H1 (cell line): ENCODE results near the gene SLC66A1. TPM values are rescaled to one million over a fixed set of nuclear protein-coding genes. Genes with fewer than 3 reads are reported as not detected.

Experiments used
- CTCF ChIA-PET: fragments of 300-600 bp; sonication (Branson Sonifier 250); formaldehyde crosslinking; loops from one replicate; lab custom pipeline; 2021; ENCODE audit not compliant: partially characterized antibody; lab: Charles Lee
- POLR2A ChIA-PET: fragments of 300-600 bp; sonication (Branson Sonifier 250); formaldehyde crosslinking; loops from one replicate; lab custom pipeline; 2021; ENCODE audit warnings: inconsistent platforms; ENCODE audit not compliant: partially characterized antibody; lab: Charles Lee
- DNase-seq, 2 experiments: peaks; one replicate each; pipeline versions ENCODE4 v3.0.0 to v3.0.0-alpha.2; 2010 to 2022; ENCODE audit warnings: low spot score in 2 of 2, low read depth in 1 of 2, mixed read lengths in 1 of 2
- FAIRE-seq: peaks from 2 replicates; lab custom pipeline; 2011; peaks lifted over from hg19 to GRCh38; lab: Jason Lieb, UNC
- H2AFZ ChIP-seq: 2 replicates; pipeline ENCODE4 v1.8.1; 2012; ENCODE audit warnings: low read length, inconsistent platforms
- H2AK5ac ChIP-seq: 2 replicates; pipeline ENCODE4 v1.6.1; 2013; ENCODE audit warnings: low read depth, low read length
- H2BK120ac ChIP-seq: replicated peaks from 2 replicates; pipeline ENCODE3; 2013; ENCODE audit warnings: low read depth, low read length, inconsistent platforms
- H2BK12ac ChIP-seq: 2 replicates; pipeline ENCODE4 v1.6.1; 2013; ENCODE audit warnings: low read depth, low read length
- H2BK15ac ChIP-seq: 2 replicates; pipeline ENCODE4 v1.6.1; 2013; ENCODE audit warnings: low read length
- H2BK20ac ChIP-seq: 2 replicates; pipeline ENCODE4 v1.6.1; 2013; ENCODE audit warnings: low read length
- H2BK5ac ChIP-seq: 2 replicates; pipeline ENCODE4 v1.6.1; 2013; ENCODE audit warnings: low read depth, low read length
- H3K14ac ChIP-seq: 2 replicates; pipeline ENCODE4 v1.6.1; 2013; ENCODE audit warnings: inconsistent platforms; ENCODE audit not compliant: insufficient read length
- H3K18ac ChIP-seq: 2 replicates; pipeline ENCODE4 v1.6.1; 2013; ENCODE audit warnings: low read length; ENCODE audit errors: extremely low read depth
- H3K23ac ChIP-seq: 2 replicates; pipeline ENCODE4 v1.6.1; 2013; ENCODE audit warnings: inconsistent platforms; ENCODE audit not compliant: insufficient read length
- H3K23me2 ChIP-seq: 2 replicates; pipeline ENCODE4 v1.6.1; 2013; ENCODE audit warnings: low read depth, low read length
- H3K27ac ChIP-seq: 2 replicates; pipeline ENCODE4 v1.6.1; 2011; ENCODE audit warnings: low read depth, low read length, inconsistent platforms
- H3K27me3 ChIP-seq, 4 experiments: replicated peaks in 1 of 4; 1 replicate in 1 of 4; 2 replicates in 3 of 4; pipeline versions ENCODE4 v1.6.1 to v1.8.1; 2011 to 2013; ENCODE audit warnings: low read length in 3 of 4, mild to moderate bottlenecking in 3 of 4, inconsistent platforms in 2 of 4, mixed read lengths in 2 of 4, moderate library complexity in 1 of 4; ENCODE audit not compliant: control insufficient read depth in 3 of 4, insufficient read depth in 3 of 4; ENCODE audit errors: extremely low read depth in 1 of 4
- H3K36me3 ChIP-seq, 4 experiments: 2 replicates each; pipeline versions ENCODE4 v1.6.1 to v1.8.1; 2011 to 2013; ENCODE audit warnings: mild to moderate bottlenecking in 4 of 4, low read length in 3 of 4, moderate library complexity in 2 of 4, control low read depth in 1 of 4, inconsistent platforms in 1 of 4; ENCODE audit not compliant: insufficient read depth in 4 of 4, control insufficient read depth in 2 of 4
- H3K4ac ChIP-seq: replicated peaks from 2 replicates; pipeline ENCODE3; 2013; ENCODE audit warnings: low read length, low read depth, mixed read lengths, inconsistent platforms; ENCODE audit not compliant: insufficient read length
- H3K4me1 ChIP-seq, 4 experiments: replicated peaks in 1 of 4; 1 replicate in 1 of 4; 2 replicates in 3 of 4; pipeline versions ENCODE4 v1.6.1 to v1.8.1; 2011 to 2013; ENCODE audit warnings: low read length in 3 of 4, inconsistent platforms in 2 of 4, mixed read lengths in 1 of 4; ENCODE audit not compliant: insufficient read depth in 4 of 4, control insufficient read depth in 3 of 4
- H3K4me2 ChIP-seq, 2 experiments: 2 replicates each; pipeline versions ENCODE4 v1.6.1 to v1.8.1; 2011 to 2013; ENCODE audit warnings: low read depth in 2 of 2, low read length in 2 of 2, control low read depth in 1 of 2, inconsistent platforms in 1 of 2, mild to moderate bottlenecking in 1 of 2; ENCODE audit not compliant: insufficient read depth in 1 of 2
- H3K4me3 ChIP-seq, 4 experiments: fragments of 200-600, 300-600 bp in 1 of 4; sonication (generic), shearing (Covaris generic), sonication (Bioruptor Twin) in 1 of 4; 2 replicates each; pipeline versions ENCODE4 v1.5.1 to v1.8.1; 2011 to 2016; ENCODE audit warnings: low read length in 4 of 4, low read depth in 3 of 4, control low read depth in 2 of 4, inconsistent platforms in 2 of 4, mild to moderate bottlenecking in 2 of 4, mixed read lengths in 1 of 4, moderate library complexity in 1 of 4; ENCODE audit not compliant: insufficient read depth in 2 of 4; ENCODE audit errors: extremely low read depth in 1 of 4
- H3K56ac ChIP-seq: replicated peaks from 2 replicates; pipeline ENCODE3; 2013; ENCODE audit warnings: low read depth, mild to moderate bottlenecking, mixed read lengths, low read length, inconsistent platforms; ENCODE audit not compliant: insufficient read length
- H3K79me1 ChIP-seq: 2 replicates; pipeline ENCODE4 v1.6.1; 2013; ENCODE audit warnings: low read depth, low read length, control low read depth
- H3K79me2 ChIP-seq, 2 experiments: 2 replicates each; pipeline versions ENCODE4 v1.6.1 to v1.8.1; 2012 to 2013; ENCODE audit warnings: low read length in 2 of 2, mild to moderate bottlenecking in 2 of 2, inconsistent platforms in 1 of 2; ENCODE audit not compliant: insufficient read depth in 2 of 2, control insufficient read depth in 1 of 2
- H3K9ac ChIP-seq, 4 experiments: replicated peaks in 1 of 4; 1 replicate in 1 of 4; 2 replicates in 3 of 4; pipeline versions ENCODE4 v1.6.1 to v1.8.1; 2011 to 2013; ENCODE audit warnings: low read depth in 3 of 4, low read length in 3 of 4, control low read depth in 2 of 4, mild to moderate bottlenecking in 2 of 4, moderate library complexity in 2 of 4, inconsistent platforms in 1 of 4; ENCODE audit errors: extremely low read depth in 1 of 4
- H3K9me3 ChIP-seq, 2 experiments: 2 replicates each; pipeline versions ENCODE4 v1.6.1 to v1.8.1; 2012 to 2013; ENCODE audit warnings: mild to moderate bottlenecking in 2 of 2, moderate library complexity in 2 of 2, control low read depth in 1 of 2, inconsistent platforms in 1 of 2, low read depth in 1 of 2, low read length in 1 of 2, mixed read lengths in 1 of 2; ENCODE audit not compliant: insufficient read depth in 2 of 2
- H4K20me1 ChIP-seq, 2 experiments: replicated peaks in 1 of 2; 2 replicates each; pipeline versions ENCODE3 to v1.8.1; 2011 to 2013; ENCODE audit warnings: inconsistent platforms in 2 of 2, low read length in 2 of 2, mild to moderate bottlenecking in 1 of 2; ENCODE audit not compliant: insufficient read depth in 2 of 2, control insufficient read depth in 1 of 2
- H4K5ac ChIP-seq: 2 replicates; pipeline ENCODE4 v1.6.1; 2013; ENCODE audit warnings: low read length, low read depth, mixed read lengths, inconsistent platforms; ENCODE audit not compliant: insufficient read length
- H4K8ac ChIP-seq: 2 replicates; pipeline ENCODE4 v1.8.0; 2013; ENCODE audit warnings: mild to moderate bottlenecking, moderate library complexity, low read length, inconsistent platforms; ENCODE audit not compliant: insufficient read depth; ENCODE audit errors: extremely low read depth
- H4K91ac ChIP-seq: replicated peaks from 2 replicates; pipeline ENCODE3; 2013; ENCODE audit warnings: low read length, mixed read lengths, inconsistent platforms; ENCODE audit not compliant: insufficient read length
- BRCA1 ChIP-seq: IDR thresholded peaks from 2 replicates; pipeline ENCODE4 v1.6.1; 2012; ENCODE audit warnings: low read depth, low read length, improper control_type of control experiment
- CBX8 ChIP-seq: fragments of 300-800, 300-1000 bp; sonication (generic); IDR thresholded peaks from 2 replicates; pipeline ENCODE4 v1.7.1; 2016; ENCODE audit warnings: low read depth, low read length, borderline replicate concordance
- CTBP2 ChIP-seq: IDR thresholded peaks from 2 replicates; pipeline ENCODE4 v1.7.0; 2011; ENCODE audit warnings: borderline replicate concordance, mild to moderate bottlenecking, moderate library complexity, mixed read lengths, low read length; ENCODE audit not compliant: insufficient read depth, insufficient read length
- KDM1A ChIP-seq: fragments of 200-600, 300-600 bp; sonication (generic); IDR thresholded peaks from 2 replicates; pipeline ENCODE4 v1.7.1; 2016; ENCODE audit warnings: mild to moderate bottlenecking, low read length, borderline replicate concordance
- NANOG ChIP-seq: IDR thresholded peaks from 2 replicates; pipeline ENCODE4 v1.6.1; 2011; ENCODE audit warnings: low read length, low read depth, mild to moderate bottlenecking, inconsistent platforms; ENCODE audit not compliant: insufficient read depth, poor library complexity, severe bottlenecking
- RXRA ChIP-seq: IDR thresholded peaks from 2 replicates; pipeline ENCODE4 v1.6.1; 2011; ENCODE audit warnings: low read depth, mild to moderate bottlenecking, low read length, moderate library complexity; ENCODE audit not compliant: insufficient read depth
- SIN3A ChIP-seq, 2 experiments: IDR thresholded peaks in 1 of 2; conservative IDR thresholded peaks in 1 of 2; 2 replicates each; pipeline ENCODE4 v1.6.1; 2011 to 2012; ENCODE audit warnings: low read length in 2 of 2, improper control_type of control experiment in 1 of 2, low read depth in 1 of 2, mild to moderate bottlenecking in 1 of 2
- SP2 ChIP-seq: IDR thresholded peaks from 2 replicates; pipeline ENCODE4 v1.6.1; 2012; ENCODE audit warnings: mild to moderate bottlenecking, low read length, inconsistent platforms
- SP4 ChIP-seq: IDR thresholded peaks from 2 replicates; pipeline ENCODE4 v1.6.1; 2012; ENCODE audit warnings: low read length, inconsistent platforms
- WGBS, 2 experiments: shearing (Covaris generic) in 1 of 2; methylation state at CpG; one replicate each; pipeline versions ENCODE4 v1.1.6 to v1.1.7; 2013 to 2015; ENCODE audit warnings: low lambda C conversion rate in 2 of 2, mixed read lengths in 2 of 2, inconsistent platforms in 1 of 2, low coverage in 1 of 2, missing lambda C conversion rate in 1 of 2; ENCODE audit not compliant: insufficient replicate concordance in 2 of 2, insufficient coverage in 1 of 2, insufficient read length in 1 of 2; ENCODE audit errors: extremely low coverage in 1 of 2, missing lambda C conversion rate in 1 of 2; 5-methylcytosine and 5-hydroxymethylcytosine counted together
- polyA plus RNA-seq, 7 experiments: library from polyadenylated mRNA; depleted of rRNA in 3 of 7; stranded (reverse) in 5 of 7; unstranded in 2 of 7; fragments of >200 nt in 5 of 7; fragments of 200-250 nt in 2 of 7; gene quantifications; 1 replicate in 5 of 7; 2 replicates in 1 of 7; 4 replicates in 1 of 7; pipeline versions ENCODE4 v1.2.1 to v1.2.3, GENCODE V29; 2011 to 2013; ENCODE audit warnings: missing spikeins in 2 of 7, mixed read lengths in 2 of 7
- total RNA-seq: library from RNA; stranded (reverse); fragmentation: NEBNext Ultra II Directional; extraction: Animal tissue kit (Norgen Biotek cat#: 25700); gene quantifications from 2 replicates; pipeline ENCODE4 v1.2.1, GENCODE V29; 2021
- TF ChIP-seq, protein P1 (sequence below): IDR thresholded peaks from 2 replicates; pipeline ENCODE4 v1.6.1; 2012; ENCODE audit warnings: low read length, inconsistent platforms

SLC66A1 gene
- total and polyA plus RNA-seq, 2 of the 8 experiments (the other 6 are each of a cell fraction or from before 2014, with no cell fraction given), result 16.8 to 27.9 TPM

DNA sequence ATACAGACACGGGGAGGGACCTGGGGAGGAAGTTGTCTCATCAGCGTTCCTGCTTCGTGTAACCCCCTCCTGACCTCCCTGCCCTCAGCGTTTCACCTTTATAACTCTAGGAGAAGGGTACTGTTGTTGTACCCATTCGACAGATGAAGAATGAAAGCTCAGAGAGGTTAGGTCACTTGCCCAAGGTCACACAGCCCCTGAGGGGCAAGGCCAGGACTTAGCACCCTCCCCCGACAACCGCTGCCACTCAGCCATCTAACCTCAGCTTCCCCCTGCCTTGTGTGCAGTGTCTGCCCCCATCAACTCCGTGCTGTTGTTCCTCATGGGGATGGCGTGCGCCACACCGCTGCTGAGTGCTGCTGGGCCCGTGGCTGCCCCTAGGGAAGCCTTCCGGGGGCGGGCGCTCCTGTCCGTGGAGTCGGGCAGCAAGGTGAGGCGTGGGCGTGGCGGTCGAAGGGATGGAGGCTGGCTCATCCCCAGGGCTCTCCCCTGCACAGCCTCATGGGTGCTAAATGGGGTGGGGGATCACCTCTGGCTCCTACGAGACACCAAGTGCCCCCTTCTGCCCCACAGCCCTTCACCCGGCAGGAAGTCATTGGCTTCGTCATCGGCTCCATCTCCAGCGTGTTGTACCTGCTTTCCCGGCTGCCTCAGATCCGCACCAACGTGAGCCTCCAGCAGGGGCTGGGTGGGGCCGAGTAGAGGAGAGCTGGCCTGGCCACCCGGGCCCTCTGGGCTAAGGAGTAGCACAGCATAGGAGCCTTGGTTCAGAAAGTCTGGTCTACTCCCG lies 14.0 kb downstream of the SLC66A1 start:
- H2BK15ac ChIP-seq, result no peak overlapping the region
- CTCF ChIA-PET, result interaction anchor here (0.7 to 2.8 kb wide), 6 partner anchors 8 to 135 kb away, joined by 3 to 9 read pairs (median 4); no protein-coding TSS in a partner anchor
- H2AK5ac ChIP-seq, result no peak overlapping the region
- H3K4ac ChIP-seq, result no peak overlapping the region
- no peaks in the 10 kb centered on the region for H3K27me3 ChIP-seq
- H3K23me2 ChIP-seq, result no peaks in the 10 kb centered on the region
- H4K5ac ChIP-seq, result no peak overlapping the region
- no peaks in the 10 kb centered on the region; the same call in 1 of the 2 replicates for H3K79me1 ChIP-seq
- no peaks in the 10 kb centered on the region for H3K9me3 ChIP-seq
- H2BK120ac ChIP-seq, result no peak overlapping the region
- FAIRE-seq (no peak), DNase-seq (no peak)
- H3K56ac ChIP-seq, result no peak overlapping the region
- H3K4me1 ChIP-seq, result no peaks in the 10 kb centered on the region
- peaks cover 0 to 14% of the 10 kb centered on the region in 2 experiments for H4K20me1 ChIP-seq
- H3K4me3 ChIP-seq, result no peak overlapping the region
- H3K79me2 ChIP-seq, result no peaks in the 10 kb centered on the region
- peaks cover 5 to 16% (median 10%) of the 10 kb centered on the region in 4 experiments; a peak in 5 of 8 replicates for H3K36me3 ChIP-seq
- H3K23ac ChIP-seq, result no peak overlapping the region
- H4K91ac ChIP-seq, result no peak overlapping the region
- no peak overlapping the region for H3K4me2 ChIP-seq
- no peak overlapping the region for H2BK20ac ChIP-seq
- no peak overlapping the region for H4K8ac ChIP-seq
- 83% methylated on average over 32 of the region's 32 CpGs; no CpG with 5 or more reads in 1 of the 2 experiments for WGBS, 2 experiments
- no peak overlapping the region for H3K27ac ChIP-seq
- no peak overlapping the region for H2BK12ac ChIP-seq
- no peak overlapping the region for H3K18ac ChIP-seq
- no peak overlapping the region for H2BK5ac ChIP-seq
- H2AFZ ChIP-seq, result no peak overlapping the region
- H3K9ac ChIP-seq, result no peak overlapping the region
- POLR2A ChIA-PET, result interaction anchor here (0.5 to 13.3 kb wide), 4 partner anchors 9 to 74 kb away, joined by 3 to 143 read pairs (median 4); partner anchors contain the start of genes AKR7A2 and SLC66A1
- H3K14ac ChIP-seq, result no peak overlapping the region
- TF ChIP-seq NANOG, result no peak
- TF ChIP-seq BRCA1, result no peak
- no peak for TF ChIP-seq SIN3A (conservative IDR thresholded peaks at IDR 0.05 in 1 of 2, IDR thresholded peaks at IDR 0.05 in 1 of 2; ENCODE audit: low read depth in 1 of 2, low read length in 2 of 2)
- TF ChIP-seq SP4, result no peak
- TF ChIP-seq, protein P1, sequence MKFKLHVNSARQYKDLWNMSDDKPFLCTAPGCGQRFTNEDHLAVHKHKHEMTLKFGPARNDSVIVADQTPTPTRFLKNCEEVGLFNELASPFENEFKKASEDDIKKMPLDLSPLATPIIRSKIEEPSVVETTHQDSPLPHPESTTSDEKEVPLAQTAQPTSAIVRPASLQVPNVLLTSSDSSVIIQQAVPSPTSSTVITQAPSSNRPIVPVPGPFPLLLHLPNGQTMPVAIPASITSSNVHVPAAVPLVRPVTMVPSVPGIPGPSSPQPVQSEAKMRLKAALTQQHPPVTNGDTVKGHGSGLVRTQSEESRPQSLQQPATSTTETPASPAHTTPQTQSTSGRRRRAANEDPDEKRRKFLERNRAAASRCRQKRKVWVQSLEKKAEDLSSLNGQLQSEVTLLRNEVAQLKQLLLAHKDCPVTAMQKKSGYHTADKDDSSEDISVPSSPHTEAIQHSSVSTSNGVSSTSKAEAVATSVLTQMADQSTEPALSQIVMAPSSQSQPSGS, result no peak
- TF ChIP-seq SP2, result no peak
- TF ChIP-seq CTBP2, result no peak
- no peak for TF ChIP-seq KDM1A
- TF ChIP-seq RXRA, result no peak
- TF ChIP-seq CBX8, result no peak
